Measurements from ENCODE around the gene RPN2. TPM values are rescaled to one million over a fixed set of nuclear protein-coding genes. Genes with fewer than 3 reads are reported as not detected.

Gene RPN2
- total and polyA plus RNA-seq, 10 of the 15 experiments (the other 5 are each of a cell fraction or from before 2014, with no cell fraction given), result 148 to 365 (median 228) TPM

- TF ChIP-seq MTA3 (IDR thresholded peaks at IDR 0.05; ENCODE audit: borderline replicate concordance, low read length), result no peak
- TF ChIP-seq NFYB (IDR thresholded peaks at IDR 0.05; ENCODE audit: insufficient read depth, low read depth, low read length), result no peak
- no peak for TF ChIP-seq RAD51 (IDR thresholded peaks at IDR 0.05)
- no peak for TF ChIP-seq SRF (IDR thresholded peaks at IDR 0.05; ENCODE audit: low read depth in 2 of 2, low read length in 2 of 2)
- no peak for TF ChIP-seq ASH2L (IDR thresholded peaks at IDR 0.05; ENCODE audit: borderline replicate concordance, low read depth)
- TF ChIP-seq, protein P1, sequence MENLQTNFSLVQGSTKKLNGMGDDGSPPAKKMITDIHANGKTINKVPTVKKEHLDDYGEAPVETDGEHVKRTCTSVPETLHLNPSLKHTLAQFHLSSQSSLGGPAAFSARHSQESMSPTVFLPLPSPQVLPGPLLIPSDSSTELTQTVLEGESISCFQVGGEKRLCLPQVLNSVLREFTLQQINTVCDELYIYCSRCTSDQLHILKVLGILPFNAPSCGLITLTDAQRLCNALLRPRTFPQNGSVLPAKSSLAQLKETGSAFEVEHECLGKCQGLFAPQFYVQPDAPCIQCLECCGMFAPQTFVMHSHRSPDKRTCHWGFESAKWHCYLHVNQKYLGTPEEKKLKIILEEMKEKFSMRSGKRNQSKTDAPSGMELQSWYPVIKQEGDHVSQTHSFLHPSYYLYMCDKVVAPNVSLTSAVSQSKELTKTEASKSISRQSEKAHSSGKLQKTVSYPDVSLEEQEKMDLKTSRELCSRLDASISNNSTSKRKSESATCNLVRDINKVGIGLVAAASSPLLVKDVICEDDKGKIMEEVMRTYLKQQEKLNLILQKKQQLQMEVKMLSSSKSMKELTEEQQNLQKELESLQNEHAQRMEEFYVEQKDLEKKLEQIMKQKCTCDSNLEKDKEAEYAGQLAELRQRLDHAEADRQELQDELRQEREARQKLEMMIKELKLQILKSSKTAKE (IDR thresholded peaks at IDR 0.05; ENCODE audit: low read depth, poor library complexity, severe bottlenecking), result no peak
- TF ChIP-seq FOXK2 (IDR thresholded peaks at IDR 0.05), result no peak
- TF ChIP-seq, protein P2, sequence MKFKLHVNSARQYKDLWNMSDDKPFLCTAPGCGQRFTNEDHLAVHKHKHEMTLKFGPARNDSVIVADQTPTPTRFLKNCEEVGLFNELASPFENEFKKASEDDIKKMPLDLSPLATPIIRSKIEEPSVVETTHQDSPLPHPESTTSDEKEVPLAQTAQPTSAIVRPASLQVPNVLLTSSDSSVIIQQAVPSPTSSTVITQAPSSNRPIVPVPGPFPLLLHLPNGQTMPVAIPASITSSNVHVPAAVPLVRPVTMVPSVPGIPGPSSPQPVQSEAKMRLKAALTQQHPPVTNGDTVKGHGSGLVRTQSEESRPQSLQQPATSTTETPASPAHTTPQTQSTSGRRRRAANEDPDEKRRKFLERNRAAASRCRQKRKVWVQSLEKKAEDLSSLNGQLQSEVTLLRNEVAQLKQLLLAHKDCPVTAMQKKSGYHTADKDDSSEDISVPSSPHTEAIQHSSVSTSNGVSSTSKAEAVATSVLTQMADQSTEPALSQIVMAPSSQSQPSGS (IDR thresholded peaks at IDR 0.05; ENCODE audit: low read length), result no peak
- no peak for TF ChIP-seq SMARCA5 (IDR thresholded peaks at IDR 0.05)
- TF ChIP-seq RBBP5 (conservative IDR thresholded peaks at IDR 0.05), result no peak
Observed at GRCh38 chr20:37165031-37165430, 14.1 kb upstream of the RPN2 start (continued).

GRCh38 chr20:37166867-37167266, 12.3 kb upstream of the RPN2 start:
- ATAC-seq (no peak), FAIRE-seq (no peak), DNase-seq (ENCODE audit: low read depth, low spot score) (no peak)
- no peak overlapping the region for H3K9ac ChIP-seq (ENCODE audit: control insufficient read depth, insufficient read depth, low read length)
- H3K27me3 ChIP-seq (replicated peaks in 1 of 2; ENCODE audit: control insufficient read depth in 2 of 2, insufficient read depth in 2 of 2, low read length in 1 of 2), result no peaks in the 10 kb centered on the region
- intact Hi-C loops (cut with micrococcal nuclease; ENCODE audit: unreplicated experiment), result no loop called here
- POLR2A ChIA-PET, result interaction anchor here (1.5 kb wide), 1 partner anchor 11 kb away, joined by 6 read pairs; no protein-coding TSS in a partner anchor
- H3K79me2 ChIP-seq (ENCODE audit: control insufficient read depth, insufficient read depth, low read length), result no peaks in the 10 kb centered on the region
- no peak overlapping the region for H3K4me3 ChIP-seq
- BruUV-seq (replicated peaks), result no TSS peak
- H3K36me3 ChIP-seq (ENCODE audit: control insufficient read depth in 2 of 2, insufficient read depth in 2 of 2, low read length in 1 of 2), result no peaks in the 10 kb centered on the region
- CTCF ChIA-PET, result interaction anchor here (2.5 kb wide), 1 partner anchor 11 kb away, joined by 10 read pairs; the partner anchor contains the start of gene RPN2
- H3K4me1 ChIP-seq (ENCODE audit: control insufficient read depth, insufficient read depth, low read length), result no peaks in the 10 kb centered on the region
- no peak for TF ChIP-seq TCF12 (IDR thresholded peaks at IDR 0.05; ENCODE audit: low read depth, low read length)
- no peak for TF ChIP-seq MYB (IDR thresholded peaks at IDR 0.05; ENCODE audit: borderline replicate concordance, low read depth, low read length)
- TF ChIP-seq HCFC1 (IDR thresholded peaks at IDR 0.05; ENCODE audit: low read length), result no peak
- no peak for TF ChIP-seq USF1 (IDR thresholded peaks at IDR 0.05; ENCODE audit: borderline replicate concordance, extremely low read length, insufficient read depth, low read depth, low read length)
- in situ Hi-C loops (cut with MboI), result no loop called here
- H3K9me3 ChIP-seq (replicated peaks; ENCODE audit: control insufficient read depth, insufficient read depth, low read length), result no peaks in the 10 kb centered on the region
- no peak overlapping the region for H3K4me2 ChIP-seq (ENCODE audit: control insufficient read depth, insufficient read depth)
- RAD21 ChIA-PET (ENCODE audit: unreplicated experiment), result no interaction called here
- SMC1A ChIA-PET (ENCODE audit: uncharacterized antibody, unreplicated experiment), result interaction anchor here (1.1 kb wide), 2 partner anchors 8 to 29 kb away, joined by 3 to 6 read pairs; no protein-coding TSS in a partner anchor
- H3K27ac ChIP-seq (ENCODE audit: control insufficient read depth, insufficient read depth), result no peak overlapping the region
- H4K20me1 ChIP-seq (ENCODE audit: control insufficient read depth, insufficient read depth), result no peaks in the 10 kb centered on the region
- H2AFZ ChIP-seq (ENCODE audit: control insufficient read depth, low read depth, low read length), result no peak overlapping the region
- WGBS (ENCODE audit: insufficient coverage, insufficient replicate concordance, low lambda C conversion rate, missing lambda C conversion rate), result 99% methylated on average over 5 of the region's 5 CpGs
